Right forelimb (tissue), 1 donor: ENCODE measurements around the gene FOXP4.

Experiments used
- DNase-seq: peaks from one replicate; pipeline ENCODE4 v3.0.0-alpha.2; 2018

The FOXP4 gene

DNA sequence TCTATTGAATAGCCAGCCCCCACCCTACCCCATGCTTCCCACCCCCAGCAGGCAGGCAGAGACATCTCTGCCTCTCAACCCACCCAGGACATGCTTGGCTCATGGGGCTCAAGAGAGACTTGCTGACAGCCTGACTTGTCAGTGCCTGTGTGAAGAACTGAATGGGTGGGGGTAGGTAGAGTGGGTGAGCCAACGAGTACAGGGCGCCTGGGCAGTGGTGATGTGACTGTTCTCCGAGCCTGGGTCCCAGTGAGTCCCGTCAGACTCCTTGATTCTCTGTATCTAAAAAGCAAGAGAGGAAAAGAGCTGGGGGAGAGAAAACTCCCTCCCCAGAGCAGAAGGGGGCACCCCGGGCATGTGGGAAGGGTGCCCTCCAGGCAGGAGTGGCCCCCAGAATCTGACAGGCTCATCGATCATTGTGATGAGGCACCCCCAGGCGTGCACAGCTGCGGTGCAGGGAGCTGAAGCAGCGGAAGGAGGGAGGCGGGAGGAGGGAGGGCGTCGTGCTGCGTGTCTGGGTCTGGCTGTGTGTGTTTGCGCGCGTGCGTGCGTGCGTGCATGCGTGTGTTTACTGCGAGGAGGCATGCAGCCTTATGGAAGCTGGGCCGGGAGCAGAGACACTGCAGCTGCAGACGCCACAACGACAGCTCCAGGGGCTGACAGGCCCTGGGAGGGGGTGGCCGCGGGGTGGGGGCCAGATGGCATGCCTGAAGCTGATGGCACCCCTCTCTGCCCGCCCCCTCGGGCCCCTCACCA is 40.2 kb downstream of the FOXP4 start:
- no peak for DNase-seq

DNA sequence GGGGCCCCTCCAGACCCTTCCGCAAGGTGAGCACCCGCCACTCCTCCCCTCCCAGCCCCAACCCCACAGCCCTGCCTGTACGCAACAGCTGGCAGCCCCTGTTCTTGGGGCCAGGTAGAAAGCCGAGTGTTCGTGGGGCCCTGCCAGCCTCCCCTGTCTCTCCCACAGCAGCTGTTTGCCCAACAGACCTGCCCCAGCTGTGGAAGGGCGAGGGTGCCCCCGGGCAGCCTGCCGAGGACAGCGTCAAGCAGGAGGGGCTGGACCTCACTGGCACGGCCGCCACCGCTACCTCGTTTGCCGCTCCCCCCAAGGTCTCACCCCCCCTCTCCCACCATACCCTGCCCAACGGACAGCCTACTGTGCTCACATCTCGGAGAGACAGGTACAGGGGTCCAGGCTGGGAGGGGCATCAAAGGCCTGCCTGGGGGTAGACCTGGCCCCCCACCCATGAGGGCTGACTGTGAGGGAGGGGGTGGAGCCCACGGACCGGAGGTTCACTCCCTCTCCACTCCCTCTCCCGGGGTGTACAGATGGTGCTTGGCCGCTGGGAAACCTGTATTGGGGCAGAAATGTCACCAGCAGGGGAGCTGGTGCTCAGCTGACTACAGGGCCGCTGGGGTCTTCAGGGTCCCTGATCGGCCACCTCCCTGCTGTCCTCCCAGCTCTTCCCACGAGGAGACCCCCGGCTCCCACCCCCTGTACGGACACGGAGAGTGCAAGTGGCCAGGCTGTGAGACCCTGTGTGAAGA is 41.1 kb downstream of the FOXP4 start:
- DNase-seq: no peak

GRCh38 chr6:41588111-41588510 is 41.9 kb downstream of the FOXP4 start:
- DNase-seq: no peak

DNA sequence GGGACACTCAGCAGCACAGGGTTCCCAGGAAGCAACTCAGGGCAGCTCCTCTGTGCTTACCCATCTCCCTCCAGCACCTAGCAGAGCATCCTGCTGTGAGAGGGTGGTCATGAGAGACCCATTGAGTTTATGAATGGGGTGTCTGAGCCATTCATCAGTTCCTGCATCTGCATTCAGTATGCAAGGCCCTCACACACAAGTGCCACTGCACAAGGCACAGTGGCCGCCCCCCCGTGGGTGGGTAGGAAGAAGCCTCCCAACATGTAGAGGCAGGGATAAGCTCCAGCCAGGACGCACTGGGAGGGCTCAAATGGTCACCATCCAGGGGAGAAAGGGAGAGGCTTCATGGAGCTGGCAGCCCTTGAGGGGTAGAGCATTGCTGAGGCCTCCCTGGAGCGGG is 43.0 kb downstream of the FOXP4 start:
- no peak for DNase-seq

- DNase-seq: no peak
These were observed 43.7 kb downstream of the FOXP4 start for GRCh38 chr6:41589636-41590622.

DNA sequence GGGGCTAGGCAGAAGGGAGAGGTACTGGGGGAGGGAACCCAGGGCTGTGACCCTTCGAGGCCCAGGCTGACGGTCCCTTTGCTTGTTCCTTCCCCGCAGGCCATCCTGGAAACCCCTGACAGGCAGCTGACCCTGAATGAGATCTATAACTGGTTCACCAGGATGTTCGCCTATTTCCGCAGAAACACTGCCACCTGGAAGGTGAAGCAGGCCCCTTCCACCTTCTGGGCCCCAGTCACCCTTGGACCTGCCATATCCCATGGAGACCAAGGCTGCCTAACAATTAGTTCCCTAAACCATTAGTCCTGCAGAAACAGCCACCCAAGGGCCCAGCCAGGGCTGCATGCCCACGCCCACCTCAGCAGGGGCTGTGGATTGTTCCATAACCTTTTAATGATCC is 44.9 kb downstream of the FOXP4 start:
- no peak for DNase-seq

DNA sequence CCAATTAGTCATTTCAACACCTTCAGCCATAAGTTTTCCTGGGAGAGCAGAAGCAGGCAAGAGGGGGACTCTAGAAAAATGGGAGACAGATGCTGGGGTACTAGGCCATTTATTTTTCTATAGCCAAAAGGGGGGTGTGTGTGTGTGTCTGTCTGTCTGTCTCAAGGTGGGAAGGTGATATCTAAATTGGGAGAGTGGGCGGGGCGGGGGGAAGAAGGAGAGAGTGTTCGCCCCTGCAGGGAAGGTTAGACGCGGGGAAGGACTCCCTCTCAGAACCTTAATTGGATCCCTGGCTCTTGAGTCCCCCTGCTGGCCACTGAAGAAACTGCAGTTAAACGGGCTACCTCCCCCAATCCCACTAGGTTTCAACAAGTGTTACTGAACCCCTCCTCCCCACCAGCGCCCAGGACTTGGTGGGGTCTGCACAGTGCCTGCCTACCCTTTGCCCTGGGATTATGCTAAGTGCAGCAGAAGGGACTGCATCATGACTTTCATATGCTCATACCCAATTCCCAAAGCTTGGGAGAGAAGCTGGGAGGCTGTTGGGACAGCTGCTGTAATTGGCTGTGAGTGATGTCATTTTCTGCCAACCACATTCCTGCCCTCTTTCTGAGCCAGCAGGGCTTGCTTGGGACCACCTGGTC is 45.8 kb downstream of the FOXP4 start:
- peak; percentile 86 for DNase-seq

DNA sequence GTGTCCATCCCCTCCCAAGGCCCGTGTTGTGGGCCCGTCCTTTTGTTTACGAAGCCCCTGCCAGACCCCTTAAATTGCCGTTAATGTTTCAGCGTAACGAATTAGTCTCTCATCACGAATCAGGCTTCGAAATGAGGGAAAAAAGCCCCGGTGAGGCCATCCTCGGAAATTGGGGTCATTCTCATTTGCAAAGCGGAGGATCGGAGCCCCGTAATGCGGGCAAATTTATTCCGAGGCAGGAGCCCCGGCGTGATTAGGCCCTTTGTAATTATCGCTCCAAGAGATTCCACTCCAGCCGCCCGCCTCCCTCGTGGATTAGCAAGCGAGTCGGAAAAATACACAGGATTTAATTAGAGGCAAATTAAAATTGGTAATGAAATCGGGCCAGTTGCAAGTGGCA is 47.2 kb downstream of the FOXP4 start:
- no peak for DNase-seq

- no peak for DNase-seq
These were observed 47.7 kb downstream of the FOXP4 start for GRCh38 chr6:41593839-41594238.

GRCh38 chr6:41594326-41594725 is 48.1 kb downstream of the FOXP4 start:
- DNase-seq: no peak

DNA sequence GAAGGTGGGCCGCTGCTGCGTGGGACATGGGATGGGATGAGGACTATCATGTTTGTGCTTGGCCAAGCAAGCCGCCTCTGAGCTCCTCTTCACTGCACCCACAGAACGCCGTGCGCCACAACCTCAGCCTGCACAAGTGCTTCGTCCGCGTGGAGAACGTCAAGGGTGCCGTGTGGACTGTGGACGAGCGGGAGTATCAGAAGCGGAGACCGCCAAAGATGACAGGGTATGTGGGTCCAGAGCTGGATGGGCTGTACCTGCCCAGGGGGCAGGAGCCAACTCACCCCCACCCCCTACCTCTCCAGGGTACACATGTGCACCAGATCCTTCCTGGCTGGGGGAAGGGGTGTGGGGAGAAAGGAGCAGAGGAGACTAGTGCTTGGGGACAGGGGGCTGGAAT is 48.6 kb downstream of the FOXP4 start:
- no peak for DNase-seq

DNA sequence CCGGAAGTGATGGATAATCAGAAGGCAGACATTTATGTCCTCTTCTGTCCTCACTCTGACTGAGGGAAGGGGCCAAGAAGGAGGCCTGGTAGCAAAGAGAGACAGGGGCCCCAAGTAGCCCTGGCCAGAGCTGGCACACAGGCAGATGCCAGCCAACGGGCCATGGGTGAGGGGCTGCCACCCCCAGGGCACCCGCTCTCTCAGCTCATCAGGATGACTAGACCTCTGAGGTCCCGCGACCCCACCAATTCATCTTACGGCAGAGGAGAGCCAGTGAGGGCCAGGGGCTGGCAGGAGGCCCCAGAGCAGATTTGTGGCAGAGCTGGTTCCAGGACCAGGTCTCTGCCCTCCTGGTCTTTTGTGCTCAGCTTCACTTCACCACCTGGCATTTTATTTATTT is 49.0 kb downstream of the FOXP4 start:
- DNase-seq: no peak

GRCh38 chr6:41596096-41596685 is 50.0 kb downstream of the FOXP4 start:
- DNase-seq: no peak

GRCh38 chr6:41596807-41597206 is 50.6 kb downstream of the FOXP4 start:
- DNase-seq: no peak

DNA sequence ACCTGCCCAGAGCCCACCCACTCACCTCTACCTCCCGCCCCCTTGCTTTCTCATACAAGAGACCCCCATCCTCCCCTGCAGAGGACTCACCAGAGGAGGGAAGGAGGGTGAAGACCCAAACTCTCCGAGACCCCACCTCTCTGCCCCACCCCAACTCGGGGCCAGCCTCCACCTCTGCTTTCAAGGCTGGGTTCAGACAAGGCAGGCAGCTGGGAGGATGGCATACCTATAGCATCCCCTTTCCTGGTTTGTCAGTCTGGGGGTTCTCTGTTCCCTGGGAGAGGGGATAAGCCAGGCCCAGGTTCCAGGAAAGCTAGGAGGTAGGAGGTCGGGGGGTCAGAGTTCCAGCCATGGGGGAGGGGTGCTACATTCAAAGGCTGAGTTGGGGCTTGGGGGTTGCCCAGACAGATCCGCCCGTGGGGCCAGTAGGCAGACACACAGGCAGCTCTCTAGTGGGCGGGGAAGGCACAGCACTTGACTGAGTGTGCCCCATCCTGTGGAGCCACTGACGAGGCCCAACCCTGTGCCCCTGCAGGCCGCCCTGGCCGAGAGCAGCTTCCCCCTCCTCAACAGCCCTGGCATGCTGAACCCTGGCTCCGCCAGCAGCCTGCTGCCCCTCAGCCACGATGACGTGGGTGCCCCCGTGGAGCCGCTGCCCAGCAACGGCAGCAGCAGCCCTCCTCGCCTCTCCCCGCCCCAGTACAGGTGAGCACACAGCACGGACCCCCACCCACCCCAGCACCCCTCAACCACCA is 51.2 kb downstream of the FOXP4 start:
- DNase-seq: no peak

GRCh38 chr6:41598670-41599014 is 52.5 kb downstream of the FOXP4 start:
- no peak for DNase-seq

DNA sequence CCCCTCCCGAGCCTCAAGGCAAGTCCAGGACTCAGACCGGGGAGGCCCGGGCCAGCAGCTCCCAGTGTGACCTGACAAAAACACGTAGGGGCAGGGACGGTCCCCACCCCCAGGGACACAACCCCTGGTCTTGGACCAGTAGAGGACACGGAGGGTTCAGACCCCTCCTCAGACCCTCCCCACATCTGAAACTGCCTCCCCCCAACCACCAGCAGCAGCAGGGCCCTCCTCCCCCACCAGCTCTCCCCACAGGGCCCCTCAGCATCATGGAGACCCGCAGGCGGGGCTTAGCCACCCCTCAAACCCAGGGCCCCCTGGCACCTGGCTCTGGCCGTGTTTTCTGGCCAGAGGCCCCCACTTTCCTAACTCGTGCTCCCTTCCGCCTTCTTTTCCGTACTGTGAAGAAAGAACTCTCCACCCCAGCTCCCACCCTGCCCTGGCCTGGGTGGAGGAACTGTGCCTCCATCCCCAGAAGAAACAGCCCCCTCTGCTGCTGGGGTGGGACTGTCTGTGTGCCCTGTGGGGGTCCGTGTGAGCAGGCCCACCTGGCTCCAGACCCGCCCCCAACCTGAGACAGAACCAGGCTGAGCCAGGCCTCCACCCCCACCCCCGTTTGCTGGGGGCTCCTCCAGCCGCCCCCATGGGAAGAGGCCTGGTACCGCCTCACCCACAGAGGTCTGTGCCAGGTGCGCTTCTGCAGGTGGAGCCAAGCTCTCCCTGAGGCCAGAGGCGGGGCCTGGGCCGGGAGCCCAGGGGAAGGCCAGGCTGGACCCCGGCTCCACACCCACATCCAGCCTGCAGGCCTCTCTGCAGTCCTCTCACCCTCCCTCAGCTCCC is 53.1 kb downstream of the FOXP4 start:
- no peak for DNase-seq

GRCh38 chr6:41599852-41600445 is 53.8 kb downstream of the FOXP4 start:
- no peak for DNase-seq

DNA sequence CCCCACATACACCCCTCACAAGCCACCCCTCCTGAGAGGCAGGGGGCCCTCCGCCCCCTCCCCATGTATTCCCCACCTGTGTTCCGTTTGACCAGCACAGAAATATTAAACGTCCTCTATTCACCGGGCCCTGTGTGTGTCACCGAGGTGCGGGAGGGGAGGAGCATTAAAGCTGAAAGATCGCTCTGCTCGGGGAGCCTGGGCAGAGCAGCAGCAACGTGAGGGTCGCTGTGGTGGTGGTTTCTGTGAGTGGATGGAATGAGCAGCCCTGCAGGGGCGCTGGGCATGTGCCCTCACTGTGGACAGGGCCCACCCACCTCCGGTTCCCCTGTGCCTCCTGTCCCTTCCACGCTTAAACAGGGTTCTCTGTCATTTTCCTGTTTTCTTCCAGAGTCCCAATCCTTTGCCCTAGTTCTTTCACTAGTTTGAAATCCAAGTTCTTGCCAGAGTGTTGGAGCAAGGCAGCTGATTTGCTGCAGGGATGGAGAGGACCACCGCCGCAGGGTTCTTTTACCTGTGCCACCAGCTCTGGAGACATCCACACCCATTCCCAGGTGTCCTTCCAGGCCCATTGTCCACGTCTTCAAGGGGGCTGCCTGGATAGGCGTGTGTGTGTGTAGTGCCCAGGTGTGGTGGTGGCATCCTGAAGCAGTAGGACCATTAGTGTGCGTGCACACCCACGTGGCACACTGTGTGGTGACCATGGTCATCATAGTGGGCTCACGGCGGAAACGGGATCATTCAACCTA is 54.5 kb downstream of the FOXP4 start:
- no peak for DNase-seq

GRCh38 chr6:41601248-41601549 is 55.0 kb downstream of the FOXP4 start:
- no peak for DNase-seq
